ENCODE measurements around the gene AP3B1.
A peak's percentile ranks its signal among the peaks of the same experiment; 100 is the strongest.

The AP3B1 gene

DNA sequence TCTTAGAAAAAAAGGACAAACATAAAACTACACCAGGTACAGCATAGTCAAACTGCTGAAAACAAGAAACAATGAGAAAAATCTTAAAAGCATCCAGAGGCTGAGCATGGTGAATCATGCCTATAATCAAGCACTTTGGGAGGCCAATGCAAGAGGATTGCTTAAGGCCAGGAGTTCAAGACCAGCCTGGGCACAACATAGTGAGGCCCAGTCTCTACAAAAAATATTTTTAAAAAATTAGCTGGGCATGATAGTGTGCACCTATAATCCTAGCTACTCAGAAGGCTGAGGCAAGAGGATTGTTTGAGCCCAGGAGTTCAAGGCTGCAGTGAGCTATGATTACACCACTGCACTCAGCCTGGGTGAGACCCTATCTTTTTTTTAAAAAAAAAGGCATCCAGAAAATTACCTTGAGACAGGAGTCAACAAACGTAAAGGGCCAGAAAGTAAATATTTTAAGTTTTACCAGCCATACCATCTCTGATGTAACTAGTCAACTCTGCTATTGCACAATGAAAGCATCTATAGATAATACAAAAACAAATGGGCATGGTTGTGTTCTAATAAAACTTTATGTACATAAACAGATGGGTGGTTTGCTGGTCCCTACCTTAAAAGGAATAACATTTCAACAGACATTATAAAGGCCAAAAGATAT is 19.8 kb downstream of the AP3B1 start:
- no peak overlapping the region for H2AFZ ChIP-seq (ENCODE audit: low read depth, low read length)
- no peaks in the 10 kb centered on the region for H3K36me3 ChIP-seq (ENCODE audit: insufficient read depth, low read length)
- H3K27ac ChIP-seq (ENCODE audit: low read length), result no peak overlapping the region
- H3K27me3 ChIP-seq (ENCODE audit: insufficient read depth, low read length, poor library complexity), result no peaks in the 10 kb centered on the region
- H3K9ac ChIP-seq (ENCODE audit: low read depth, low read length), result no peak overlapping the region
- peaks cover 38% of the 10 kb centered on the region for H4K20me1 ChIP-seq (ENCODE audit: insufficient read depth, low read length)
- peaks cover 66% of the 10 kb centered on the region for H3K79me2 ChIP-seq (ENCODE audit: insufficient read depth, low read length)
- no peak for TF ChIP-seq EZH2 (IDR thresholded peaks at IDR 0.05; ENCODE audit: borderline replicate concordance, low read depth, low read length, severe bottlenecking)
- TF ChIP-seq, protein P1, sequence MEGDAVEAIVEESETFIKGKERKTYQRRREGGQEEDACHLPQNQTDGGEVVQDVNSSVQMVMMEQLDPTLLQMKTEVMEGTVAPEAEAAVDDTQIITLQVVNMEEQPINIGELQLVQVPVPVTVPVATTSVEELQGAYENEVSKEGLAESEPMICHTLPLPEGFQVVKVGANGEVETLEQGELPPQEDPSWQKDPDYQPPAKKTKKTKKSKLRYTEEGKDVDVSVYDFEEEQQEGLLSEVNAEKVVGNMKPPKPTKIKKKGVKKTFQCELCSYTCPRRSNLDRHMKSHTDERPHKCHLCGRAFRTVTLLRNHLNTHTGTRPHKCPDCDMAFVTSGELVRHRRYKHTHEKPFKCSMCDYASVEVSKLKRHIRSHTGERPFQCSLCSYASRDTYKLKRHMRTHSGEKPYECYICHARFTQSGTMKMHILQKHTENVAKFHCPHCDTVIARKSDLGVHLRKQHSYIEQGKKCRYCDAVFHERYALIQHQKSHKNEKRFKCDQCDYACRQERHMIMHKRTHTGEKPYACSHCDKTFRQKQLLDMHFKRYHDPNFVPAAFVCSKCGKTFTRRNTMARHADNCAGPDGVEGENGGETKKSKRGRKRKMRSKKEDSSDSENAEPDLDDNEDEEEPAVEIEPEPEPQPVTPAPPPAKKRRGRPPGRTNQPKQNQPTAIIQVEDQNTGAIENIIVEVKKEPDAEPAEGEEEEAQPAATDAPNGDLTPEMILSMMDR (IDR thresholded peaks at IDR 0.05; ENCODE audit: borderline replicate concordance, extremely low read depth, low read length, poor library complexity, severe bottlenecking), result no peak
- no peak overlapping the region for H3K4me3 ChIP-seq (ENCODE audit: low read depth in 1 of 2, low read length in 2 of 2)
- no peak overlapping the region for H3K4me2 ChIP-seq (ENCODE audit: insufficient read depth, low read length)
- H3K4me1 ChIP-seq (ENCODE audit: insufficient read depth, low read length), result no peaks in the 10 kb centered on the region
- H3K9me3 ChIP-seq (ENCODE audit: insufficient read depth, low read length, severe bottlenecking), result no peaks in the 10 kb centered on the region
- no peak for DNase-seq
- no peak for ATAC-seq (ENCODE audit: insufficient read depth, low read depth)

DNA sequence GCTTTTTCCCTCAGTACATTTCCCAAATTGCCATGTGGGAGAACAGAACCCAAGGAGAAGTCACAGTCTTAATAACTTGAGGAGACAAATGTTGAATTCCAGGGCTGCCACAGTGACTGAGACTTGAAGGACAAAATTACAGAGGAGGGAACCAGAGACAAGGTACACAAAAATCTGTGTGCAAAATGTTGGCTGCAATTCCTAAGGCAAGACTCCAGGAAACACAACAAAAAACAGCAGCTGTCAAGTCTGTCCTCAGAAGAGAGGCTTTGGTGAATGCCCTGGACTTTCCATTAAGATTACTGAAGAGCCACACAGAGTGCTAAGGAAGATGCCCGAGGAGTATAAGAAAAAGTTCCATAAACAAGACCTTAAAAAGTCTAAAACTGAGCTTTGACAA is 21.1 kb downstream of the AP3B1 start:
- Histone ChIP-seq H4K20me1 (ENCODE audit: insufficient read depth, low read length) (peaks cover 44% of the 10 kb centered on the region), H3K36me3 (ENCODE audit: insufficient read depth, low read length) (no peaks in the 10 kb centered on the region), H3K4me3 (ENCODE audit: low read depth in 1 of 2, low read length in 2 of 2) (no peak overlapping the region), H3K9ac (ENCODE audit: low read depth, low read length) (no peak overlapping the region), H3K27ac (ENCODE audit: low read length) (no peak overlapping the region), H3K9me3 (ENCODE audit: insufficient read depth, low read length, severe bottlenecking) (no peaks in the 10 kb centered on the region), H3K79me2 (ENCODE audit: insufficient read depth, low read length) (peaks cover 66% of the 10 kb centered on the region), H3K27me3 (ENCODE audit: insufficient read depth, low read length, poor library complexity) (no peaks in the 10 kb centered on the region), H2AFZ (ENCODE audit: low read depth, low read length) (no peak overlapping the region), H3K4me1 (ENCODE audit: insufficient read depth, low read length) (no peaks in the 10 kb centered on the region), H3K4me2 (ENCODE audit: insufficient read depth, low read length) (no peak overlapping the region)
- ATAC-seq (ENCODE audit: insufficient read depth, low read depth), result no peak
- no peak for DNase-seq
- TF ChIP-seq EZH2 (IDR thresholded peaks at IDR 0.05; ENCODE audit: borderline replicate concordance, low read depth, low read length, severe bottlenecking), result no peak

DNA sequence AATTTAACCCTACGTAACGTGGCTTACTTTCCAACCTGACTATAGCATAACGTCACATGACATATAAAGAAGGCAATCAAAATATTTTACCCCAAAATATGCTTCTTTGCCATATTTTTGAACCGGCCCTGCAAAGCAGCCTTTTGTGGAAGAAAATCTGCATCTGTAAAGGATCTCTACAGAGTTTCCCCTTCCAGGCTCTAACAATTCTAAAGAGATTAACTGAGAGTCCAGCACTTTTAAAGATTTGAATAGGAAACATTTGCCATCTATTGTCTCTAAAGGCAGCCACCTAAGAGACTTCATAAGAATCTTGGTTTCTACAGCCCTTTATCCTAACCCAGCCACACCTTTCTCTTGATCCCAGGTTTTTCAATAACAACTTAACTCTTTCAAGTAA is 22.7 kb downstream of the AP3B1 start:
- Histone ChIP-seq H3K4me2 (ENCODE audit: insufficient read depth, low read length) (no peak overlapping the region), H3K36me3 (ENCODE audit: insufficient read depth, low read length) (no peaks in the 10 kb centered on the region), H3K27me3 (ENCODE audit: insufficient read depth, low read length, poor library complexity) (no peaks in the 10 kb centered on the region), H3K27ac (ENCODE audit: low read length) (no peak overlapping the region), H3K4me1 (ENCODE audit: insufficient read depth, low read length) (no peaks in the 10 kb centered on the region), H4K20me1 (ENCODE audit: insufficient read depth, low read length) (peaks cover 43% of the 10 kb centered on the region), H3K9me3 (ENCODE audit: insufficient read depth, low read length, severe bottlenecking) (no peaks in the 10 kb centered on the region), H2AFZ (ENCODE audit: low read depth, low read length) (no peak overlapping the region), H3K4me3 (ENCODE audit: low read depth in 1 of 2, low read length in 2 of 2) (no peak overlapping the region), H3K79me2 (ENCODE audit: insufficient read depth, low read length) (peaks cover 64% of the 10 kb centered on the region), H3K9ac (ENCODE audit: low read depth, low read length) (no peak overlapping the region)
- ATAC-seq (ENCODE audit: insufficient read depth, low read depth) (no peak), DNase-seq (no peak)
- TF ChIP-seq EZH2 (IDR thresholded peaks at IDR 0.05; ENCODE audit: borderline replicate concordance, low read depth, low read length, severe bottlenecking), result no peak
- TF ChIP-seq, protein P1 (IDR thresholded peaks at IDR 0.05; ENCODE audit: borderline replicate concordance, extremely low read depth, low read length, poor library complexity, severe bottlenecking), result no peak

DNA sequence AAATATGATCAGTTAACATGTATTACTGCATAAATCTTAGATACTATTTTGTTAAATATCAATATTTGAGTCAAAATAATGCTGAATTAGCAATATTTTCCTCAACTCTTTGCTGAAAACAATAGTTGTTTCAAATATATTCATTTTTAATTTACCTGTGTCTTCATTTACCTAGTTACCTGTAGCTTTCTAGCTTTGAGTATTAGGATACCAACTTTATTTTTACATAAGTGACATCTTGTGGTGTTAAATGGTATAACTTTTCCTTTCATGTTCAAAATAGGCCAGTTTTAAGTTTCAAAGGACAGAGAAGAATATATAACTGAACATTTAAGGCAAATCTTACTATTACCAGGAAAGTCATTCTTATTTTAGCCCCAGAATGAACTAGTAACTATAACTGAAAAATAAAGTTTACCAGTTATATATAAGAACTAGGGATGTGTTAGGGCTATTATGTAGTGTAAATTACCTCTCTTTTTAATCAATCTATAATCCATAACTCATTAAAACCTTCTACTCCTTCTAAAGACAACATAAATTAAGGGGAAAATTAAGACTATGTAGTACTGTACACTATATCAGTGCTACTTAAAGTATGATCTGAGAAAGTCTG is 25.3 kb downstream of the AP3B1 start:
- no peak for TF ChIP-seq EZH2 (IDR thresholded peaks at IDR 0.05; ENCODE audit: borderline replicate concordance, low read depth, low read length, severe bottlenecking)
- TF ChIP-seq, protein P1 (IDR thresholded peaks at IDR 0.05; ENCODE audit: borderline replicate concordance, extremely low read depth, low read length, poor library complexity, severe bottlenecking), result peak; percentile 64
- Histone ChIP-seq H4K20me1 (ENCODE audit: insufficient read depth, low read length) (peaks cover 38% of the 10 kb centered on the region), H3K9me3 (ENCODE audit: insufficient read depth, low read length, severe bottlenecking) (no peaks in the 10 kb centered on the region), H3K27ac (ENCODE audit: low read length) (no peak overlapping the region), H3K36me3 (ENCODE audit: insufficient read depth, low read length) (peaks cover 25% of the 10 kb centered on the region), H3K4me2 (ENCODE audit: insufficient read depth, low read length) (no peak overlapping the region), H3K79me2 (ENCODE audit: insufficient read depth, low read length) (peaks cover 40% of the 10 kb centered on the region), H3K9ac (ENCODE audit: low read depth, low read length) (no peak overlapping the region), H3K27me3 (ENCODE audit: insufficient read depth, low read length, poor library complexity) (no peaks in the 10 kb centered on the region), H3K4me1 (ENCODE audit: insufficient read depth, low read length) (no peaks in the 10 kb centered on the region), H2AFZ (ENCODE audit: low read depth, low read length) (no peak overlapping the region), H3K4me3 (ENCODE audit: low read depth in 1 of 2, low read length in 2 of 2) (no peak overlapping the region)
- ATAC-seq (ENCODE audit: insufficient read depth, low read depth) (no peak), DNase-seq (no peak)
